PFSK-1 (cell line): ENCODE measurements around the gene NFATC2IP.

Source experiments
- FOXP2 ChIP-seq: optimal IDR thresholded peaks from 2 replicates; pipeline ENCODE3; 2011; ENCODE audit warnings: borderline replicate concordance, control low read depth, inconsistent platforms; ENCODE audit not compliant: insufficient read depth; ENCODE audit errors: extremely low read length, extremely low read depth
- POLR2AphosphoS5 ChIP-seq: IDR thresholded peaks from 2 replicates; pipeline ENCODE4 v1.6.1; 2012; ENCODE audit warnings: low read depth, mild to moderate bottlenecking, control low read depth, low read length, moderate library complexity
- SIN3A ChIP-seq: IDR thresholded peaks from 2 replicates; pipeline ENCODE4 v1.6.1; 2012; ENCODE audit warnings: mild to moderate bottlenecking, low read length, moderate library complexity, borderline replicate concordance; ENCODE audit not compliant: insufficient read depth
- TAF1 ChIP-seq: IDR thresholded peaks from 2 replicates; pipeline ENCODE4 v1.6.1; 2012; ENCODE audit warnings: low read length, control low read depth, borderline replicate concordance; ENCODE audit not compliant: insufficient read depth
- TF ChIP-seq, protein P1 (sequence below), 2 experiments: IDR thresholded peaks; 2 replicates each; pipeline versions ENCODE4 v1.6.1 to v1.8.0; 2011 to 2012; ENCODE audit warnings: low read depth in 2 of 2, low read length in 2 of 2, control low read depth in 1 of 2, inconsistent platforms in 1 of 2, mild to moderate bottlenecking in 1 of 2, moderate library complexity in 1 of 2; ENCODE audit not compliant: insufficient read depth in 1 of 2

The NFATC2IP gene

DNA sequence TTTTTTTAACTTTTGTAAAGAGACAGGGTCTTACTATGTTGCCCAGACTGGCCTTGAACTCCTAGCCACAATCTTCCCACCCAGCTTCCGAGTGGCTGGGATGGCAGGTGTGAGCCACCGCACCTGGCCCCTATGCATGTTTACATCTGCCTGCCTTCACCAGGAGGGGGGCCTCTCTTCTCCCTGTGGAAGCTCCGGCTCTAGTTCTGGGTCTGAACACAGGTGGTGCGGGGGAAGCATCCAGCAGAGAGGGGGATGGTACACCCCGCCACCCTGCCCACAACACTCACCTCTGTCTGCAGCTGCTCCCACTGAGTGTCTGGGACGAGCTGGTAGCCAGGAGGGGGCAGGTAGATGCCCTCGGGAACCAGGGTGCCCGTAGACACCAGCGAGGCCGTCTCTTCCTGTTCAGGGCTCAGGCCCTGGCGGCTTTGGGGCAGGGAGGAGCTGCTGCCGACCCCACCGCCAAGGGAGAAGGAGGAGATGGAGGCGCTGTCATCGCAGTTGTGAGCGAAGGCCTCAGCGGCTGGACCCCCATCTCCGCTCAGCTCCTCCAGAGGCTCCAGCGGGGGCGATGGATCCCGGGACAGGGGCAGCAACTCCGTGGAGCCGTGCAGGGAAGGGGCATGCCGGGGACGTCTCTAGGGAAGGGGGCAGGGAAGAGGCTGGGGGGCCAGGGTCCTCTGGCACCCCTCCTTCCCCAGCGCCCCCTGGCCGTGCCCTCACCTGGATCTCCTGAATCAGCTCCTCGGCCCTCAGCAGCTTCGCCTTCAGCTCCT is 36.6 kb upstream of the NFATC2IP start:
- TF ChIP-seq SIN3A, result no peak
- TF ChIP-seq, protein P1, sequence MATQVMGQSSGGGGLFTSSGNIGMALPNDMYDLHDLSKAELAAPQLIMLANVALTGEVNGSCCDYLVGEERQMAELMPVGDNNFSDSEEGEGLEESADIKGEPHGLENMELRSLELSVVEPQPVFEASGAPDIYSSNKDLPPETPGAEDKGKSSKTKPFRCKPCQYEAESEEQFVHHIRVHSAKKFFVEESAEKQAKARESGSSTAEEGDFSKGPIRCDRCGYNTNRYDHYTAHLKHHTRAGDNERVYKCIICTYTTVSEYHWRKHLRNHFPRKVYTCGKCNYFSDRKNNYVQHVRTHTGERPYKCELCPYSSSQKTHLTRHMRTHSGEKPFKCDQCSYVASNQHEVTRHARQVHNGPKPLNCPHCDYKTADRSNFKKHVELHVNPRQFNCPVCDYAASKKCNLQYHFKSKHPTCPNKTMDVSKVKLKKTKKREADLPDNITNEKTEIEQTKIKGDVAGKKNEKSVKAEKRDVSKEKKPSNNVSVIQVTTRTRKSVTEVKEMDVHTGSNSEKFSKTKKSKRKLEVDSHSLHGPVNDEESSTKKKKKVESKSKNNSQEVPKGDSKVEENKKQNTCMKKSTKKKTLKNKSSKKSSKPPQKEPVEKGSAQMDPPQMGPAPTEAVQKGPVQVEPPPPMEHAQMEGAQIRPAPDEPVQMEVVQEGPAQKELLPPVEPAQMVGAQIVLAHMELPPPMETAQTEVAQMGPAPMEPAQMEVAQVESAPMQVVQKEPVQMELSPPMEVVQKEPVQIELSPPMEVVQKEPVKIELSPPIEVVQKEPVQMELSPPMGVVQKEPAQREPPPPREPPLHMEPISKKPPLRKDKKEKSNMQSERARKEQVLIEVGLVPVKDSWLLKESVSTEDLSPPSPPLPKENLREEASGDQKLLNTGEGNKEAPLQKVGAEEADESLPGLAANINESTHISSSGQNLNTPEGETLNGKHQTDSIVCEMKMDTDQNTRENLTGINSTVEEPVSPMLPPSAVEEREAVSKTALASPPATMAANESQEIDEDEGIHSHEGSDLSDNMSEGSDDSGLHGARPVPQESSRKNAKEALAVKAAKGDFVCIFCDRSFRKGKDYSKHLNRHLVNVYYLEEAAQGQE (IDR thresholded peaks at IDR 0.05; ENCODE audit: insufficient read depth in 1 of 2, low read depth in 2 of 2, low read length in 2 of 2), result no peak
- TF ChIP-seq POLR2AphosphoS5, result no peak
- no peak for TF ChIP-seq TAF1
- TF ChIP-seq FOXP2, result no peak

DNA sequence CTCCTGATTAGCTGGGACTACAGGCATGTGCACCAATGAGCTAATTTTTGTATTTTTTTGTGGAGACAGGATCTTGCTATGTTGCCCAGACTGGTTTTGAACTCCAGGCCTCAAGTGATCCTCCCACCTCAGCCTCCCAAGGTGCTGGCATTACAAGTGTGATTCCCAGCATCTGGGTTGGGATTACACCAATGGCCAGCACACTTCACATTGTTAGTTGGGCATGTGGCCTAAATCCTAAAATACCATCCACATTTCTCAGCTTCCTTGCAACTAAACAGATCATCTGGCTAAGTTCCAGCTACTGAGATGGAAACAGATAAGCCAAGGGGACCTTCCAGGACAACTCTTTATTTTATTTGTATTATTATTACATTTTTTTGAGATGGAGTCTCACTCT is 35.6 kb upstream of the NFATC2IP start:
- TF ChIP-seq POLR2AphosphoS5 (no peak), SIN3A (no peak), TAF1 (no peak), FOXP2 (no peak)
- TF ChIP-seq, protein P1 (IDR thresholded peaks at IDR 0.05; ENCODE audit: insufficient read depth in 1 of 2, low read depth in 2 of 2, low read length in 2 of 2), result no peak

DNA sequence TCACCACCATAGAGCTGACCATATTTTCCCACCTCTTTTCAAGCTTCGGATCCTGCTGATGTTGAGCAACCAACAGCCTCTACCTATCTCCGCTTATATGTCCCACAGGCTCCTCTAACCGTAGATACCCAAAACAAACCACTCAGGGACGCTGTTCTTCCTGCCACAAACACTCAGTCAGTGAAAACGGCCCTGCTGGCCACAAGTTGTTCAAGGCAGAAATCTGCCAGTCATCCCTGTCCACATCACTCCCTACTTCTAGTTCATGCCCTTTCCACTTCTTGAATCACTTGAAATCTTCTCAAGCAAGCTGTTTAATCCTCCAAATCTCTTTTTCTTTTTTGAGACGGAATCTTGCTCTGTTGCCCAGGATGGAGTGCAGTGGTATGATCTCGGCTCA is 33.6 kb upstream of the NFATC2IP start:
- TF ChIP-seq POLR2AphosphoS5, result no peak
- TF ChIP-seq TAF1, result no peak
- no peak for TF ChIP-seq SIN3A

DNA sequence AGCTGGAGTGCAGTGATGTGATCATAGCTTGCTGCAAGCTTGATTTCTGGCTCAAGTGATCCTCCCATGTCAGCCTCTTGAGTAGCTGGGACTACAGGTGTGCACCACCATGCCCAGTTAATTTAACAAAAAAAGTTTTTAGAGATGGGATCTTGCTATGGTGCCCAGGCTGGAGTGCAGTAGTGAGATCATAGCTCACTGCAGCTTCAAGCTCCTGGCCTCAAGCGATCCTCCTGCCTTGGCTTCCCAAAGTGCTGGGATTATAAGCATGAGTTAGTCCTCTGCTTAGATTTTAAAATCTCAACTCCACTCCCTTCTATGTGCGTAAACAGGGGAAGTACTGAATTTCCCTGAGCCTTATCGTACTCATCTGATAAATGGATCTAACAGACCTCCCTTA is 32.0 kb upstream of the NFATC2IP start:
- TF ChIP-seq FOXP2, result no peak
- TF ChIP-seq SIN3A, result no peak
- no peak for TF ChIP-seq POLR2AphosphoS5
- TF ChIP-seq TAF1, result no peak
- TF ChIP-seq, protein P1 (IDR thresholded peaks at IDR 0.05; ENCODE audit: insufficient read depth in 1 of 2, low read depth in 2 of 2, low read length in 2 of 2), result no peak

DNA sequence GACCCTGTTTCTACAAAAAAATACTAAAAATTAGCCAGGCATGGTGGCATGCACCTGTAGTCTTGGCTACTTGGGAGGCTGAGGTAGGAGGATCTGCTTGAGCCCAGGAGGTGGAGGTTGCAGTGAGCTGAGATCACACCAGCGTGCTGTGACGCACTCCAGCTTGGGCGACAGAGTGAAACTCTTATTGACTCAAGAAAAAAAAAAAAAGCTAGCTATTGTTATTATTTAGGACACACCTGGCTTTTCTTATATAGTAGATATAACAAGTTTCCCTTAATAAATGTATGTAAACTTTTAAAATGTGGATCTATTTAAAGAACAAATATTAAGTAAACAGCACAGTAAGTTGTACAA is 27.5 kb upstream of the NFATC2IP start:
- TF ChIP-seq POLR2AphosphoS5 (no peak), FOXP2 (no peak), TAF1 (no peak), SIN3A (no peak)
- TF ChIP-seq, protein P1 (IDR thresholded peaks at IDR 0.05; ENCODE audit: insufficient read depth in 1 of 2, low read depth in 2 of 2, low read length in 2 of 2), result no peak
